Ovary (tissue), 9 donors: ENCODE data around the gene PLXNA4. TPM values are rescaled to one million over a fixed set of nuclear protein-coding genes. Genes with fewer than 3 reads are reported as not detected.

Experiments used
- DNase-seq, 5 donors: peaks; one replicate each; pipeline ENCODE4 v3.0.0-alpha.2; 2019 to 2020
- H3K27ac ChIP-seq, 2 donors: fragments of 200-600 bp; one replicate each; pipeline versions ENCODE4 v1.5.1 to v1.8.0; 2019 to 2022
- H3K27me3 ChIP-seq: fragments of 200-600 bp; one replicate; pipeline ENCODE4 v1.8.0; 2022
- H3K36me3 ChIP-seq: fragments of 200-600 bp; sonication (generic); one replicate; pipeline ENCODE4 v1.5.1; 2019
- H3K4me1 ChIP-seq: one replicate; pipeline ENCODE4 v1.8.1; 2013; ENCODE audit warnings: mild to moderate bottlenecking, moderate library complexity; ENCODE audit not compliant: insufficient read depth
- H3K4me3 ChIP-seq: fragments of 200-600 bp; sonication (generic); one replicate; pipeline ENCODE4 v1.5.1; 2017
- H3K9me3 ChIP-seq, 2 donors: fragments of 200-600 bp in 1 of 2; sonication (generic) in 1 of 2; one replicate each; pipeline versions ENCODE4 v1.5.1 to v1.8.1; 2013 to 2019; ENCODE audit warnings: mild to moderate bottlenecking in 1 of 2, moderate library complexity in 1 of 2
- EP300 ChIP-seq: sonication (generic); formaldehyde crosslinking; IDR thresholded peaks from one replicate; pipeline ENCODE4 v1.6.1; 2017; ENCODE audit warnings: antibody characterized with exemption
- POLR2A ChIP-seq: fragments of 450-650 bp; IDR thresholded peaks from one replicate; pipeline ENCODE4 v1.6.1; 2017; ENCODE audit warnings: antibody characterized with exemption, mild to moderate bottlenecking, moderate library complexity
- WGBS, 3 donors: extraction: QIAGEN DNeasy Blood & Tissue Kit in 1 of 3; methylation state at CpG; one replicate each; pipeline versions ENCODE4 v1.1.5 to v1.1.7; 2013 to 2017; 5-methylcytosine and 5-hydroxymethylcytosine counted together
- intact Hi-C, 4 donors: fragments of 100-400 bp; cut with DNase I; formaldehyde crosslinking; loops; one replicate each; pipeline versions ENCODE4 v1.11.0 to v1.15.1; 2022 to 2023
- polyA plus RNA-seq, 2 donors: library from polyadenylated mRNA; stranded (reverse); fragments of 200-250 nt in 1 of 2; fragments of 350-450 nt in 1 of 2; fragmentation: Illumina TruSeq in 1 of 2; extraction: RNeasy Lipid Tissue Mini Kit (QIAGEN cat#74804) in 1 of 2; gene quantifications; one replicate each; pipeline ENCODE4 v1.2.3, GENCODE V29; 2013 to 2014
- total RNA-seq, 7 donors: library from RNA; depleted of rRNA in 2 of 7; stranded (reverse); fragments of >200 nt in 2 of 7; fragmentation: NEBNext Ultra II Directional in 3 of 7; extraction: Animal tissue kit (Norgen Biotek cat#: 25700) in 3 of 7; gene quantifications; one replicate each; pipeline versions ENCODE4 v1.1.0 to v1.2.4, GENCODE V29; 2016 to 2023
- TF ChIP-seq, protein P1 (sequence below), 3 donors: fragments of 450-650 bp in 2 of 3; fragments of 200-600 bp in 1 of 3; IDR thresholded peaks; one replicate each; pipeline versions ENCODE4 v1.5.1 to v1.8.0; 2016 to 2022; ENCODE audit warnings: antibody characterized with exemption in 3 of 3, mild to moderate bottlenecking in 1 of 3
- donor health status: DM: no; HTN: no; CAD: no; lungs with moderate emphysema.
- donor health status: DM: no; HTN: no; CAD: no.
- donor health status: Bipolar disorder and iron deficiency.
- donor health status: DM: yes; HTN: yes; CAD: no.
- donor health status: DM: no; HTN: no; CAD: no.
- donor health status: DM: yes; HTN: yes; CAD: no.

The PLXNA4 gene
- total and polyA plus RNA-seq, 9 donors = 5.1 to 39.9 (median 11.4) TPM

DNA sequence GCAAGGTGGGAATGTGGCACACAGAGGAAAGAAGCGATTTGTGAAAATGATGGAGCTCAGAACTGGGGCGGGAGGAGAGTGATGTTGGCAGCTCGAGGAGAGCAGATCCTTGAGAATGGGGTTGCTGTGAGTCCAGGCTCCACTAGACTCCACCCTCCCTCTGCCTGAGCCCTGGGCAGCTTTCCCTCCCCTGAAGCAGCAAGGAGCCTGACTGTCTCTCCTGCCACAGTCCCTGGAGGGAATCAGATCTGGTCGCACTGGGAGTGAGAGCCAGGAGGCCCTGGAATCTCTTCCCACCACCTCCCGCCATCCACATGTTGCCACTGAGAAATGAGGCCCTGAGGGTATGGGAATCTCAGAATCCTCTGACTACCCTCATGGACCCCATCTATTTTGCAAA is 362.7 kb downstream of the PLXNA4 start:
- no peaks in the 10 kb centered on the region for H3K27me3 ChIP-seq
- WGBS, 3 donors = 80 to 91% (median 86%) methylated on average over 5 of the region's 5 CpGs
- intact Hi-C loops = no loop called here
- no peaks in the 10 kb centered on the region for H3K36me3 ChIP-seq
- no peak overlapping the region for H3K27ac ChIP-seq
- H3K4me3 ChIP-seq = no peak overlapping the region
- no peak for DNase-seq
- H3K4me1 ChIP-seq = no peaks in the 10 kb centered on the region
- no peaks in the 10 kb centered on the region for H3K9me3 ChIP-seq
- TF ChIP-seq POLR2A (no peak), EP300 (no peak)
- TF ChIP-seq, protein P1, sequence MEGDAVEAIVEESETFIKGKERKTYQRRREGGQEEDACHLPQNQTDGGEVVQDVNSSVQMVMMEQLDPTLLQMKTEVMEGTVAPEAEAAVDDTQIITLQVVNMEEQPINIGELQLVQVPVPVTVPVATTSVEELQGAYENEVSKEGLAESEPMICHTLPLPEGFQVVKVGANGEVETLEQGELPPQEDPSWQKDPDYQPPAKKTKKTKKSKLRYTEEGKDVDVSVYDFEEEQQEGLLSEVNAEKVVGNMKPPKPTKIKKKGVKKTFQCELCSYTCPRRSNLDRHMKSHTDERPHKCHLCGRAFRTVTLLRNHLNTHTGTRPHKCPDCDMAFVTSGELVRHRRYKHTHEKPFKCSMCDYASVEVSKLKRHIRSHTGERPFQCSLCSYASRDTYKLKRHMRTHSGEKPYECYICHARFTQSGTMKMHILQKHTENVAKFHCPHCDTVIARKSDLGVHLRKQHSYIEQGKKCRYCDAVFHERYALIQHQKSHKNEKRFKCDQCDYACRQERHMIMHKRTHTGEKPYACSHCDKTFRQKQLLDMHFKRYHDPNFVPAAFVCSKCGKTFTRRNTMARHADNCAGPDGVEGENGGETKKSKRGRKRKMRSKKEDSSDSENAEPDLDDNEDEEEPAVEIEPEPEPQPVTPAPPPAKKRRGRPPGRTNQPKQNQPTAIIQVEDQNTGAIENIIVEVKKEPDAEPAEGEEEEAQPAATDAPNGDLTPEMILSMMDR (IDR thresholded peaks at IDR 0.05) = no peak

DNA sequence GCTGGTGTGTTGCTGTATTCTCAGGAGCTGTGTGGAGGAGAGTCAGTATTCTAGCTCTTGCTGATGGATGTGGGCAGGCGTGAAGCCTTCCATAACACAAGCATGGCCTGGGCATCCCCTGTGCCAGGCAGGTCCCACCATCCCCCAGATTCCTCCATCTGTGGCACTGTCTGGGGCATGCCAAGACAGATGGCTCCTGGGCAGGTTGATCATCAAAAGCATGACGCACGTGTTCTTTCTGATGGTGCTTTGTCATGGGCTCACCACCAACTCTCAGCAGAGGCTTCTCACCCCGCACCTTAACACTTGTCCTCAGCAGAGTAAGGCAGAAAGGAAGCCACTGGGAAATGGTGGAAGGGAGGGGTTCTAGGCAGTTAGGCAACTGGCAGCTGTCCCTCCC is 364.3 kb downstream of the PLXNA4 start:
- Histone ChIP-seq H3K9me3 (no peaks in the 10 kb centered on the region), H3K4me3 (no peak overlapping the region), H3K27me3 (no peaks in the 10 kb centered on the region), H3K27ac (no peak overlapping the region), H3K36me3 (no peaks in the 10 kb centered on the region), H3K4me1 (no peaks in the 10 kb centered on the region)
- WGBS, 3 donors = 91 to 100% (median 94%) methylated on average over 4 of the region's 4 CpGs
- TF ChIP-seq EP300 = no peak
- TF ChIP-seq, protein P1 (IDR thresholded peaks at IDR 0.05) = no peak
- TF ChIP-seq POLR2A = no peak
- intact Hi-C loops = no loop called here
- no peak for DNase-seq

DNA sequence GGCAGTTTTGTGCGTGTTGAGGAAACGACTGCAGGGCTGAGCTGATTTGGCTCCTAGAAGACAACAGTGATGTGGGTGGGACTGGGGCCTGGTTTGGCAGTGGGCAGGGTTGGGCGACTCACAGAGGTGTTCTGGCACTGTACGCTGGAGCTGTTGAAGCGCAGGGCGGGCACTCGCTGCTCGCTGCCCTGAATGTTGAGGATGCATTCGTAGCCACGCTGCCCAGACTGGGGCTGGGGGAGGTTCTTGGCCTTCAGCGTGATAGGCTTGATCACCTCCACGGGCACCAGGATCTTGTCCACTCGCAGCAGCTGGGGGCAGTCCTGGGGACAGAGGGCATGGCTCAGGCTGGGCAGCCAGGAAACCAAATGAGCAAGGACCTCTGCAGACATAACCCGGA is 365.4 kb downstream of the PLXNA4 start:
- TF ChIP-seq, protein P1 (IDR thresholded peaks at IDR 0.05) = no peak
- TF ChIP-seq EP300 (no peak), POLR2A (no peak)
- Histone ChIP-seq H3K4me1 (no peaks in the 10 kb centered on the region), H3K36me3 (no peaks in the 10 kb centered on the region), H3K27ac (no peak overlapping the region), H3K4me3 (no peak overlapping the region), H3K27me3 (no peaks in the 10 kb centered on the region), H3K9me3 (no peaks in the 10 kb centered on the region)
- intact Hi-C loops = no loop called here
- no peak for DNase-seq
- 92 to 97% (median 95%) methylated on average over 14 of the region's 14 CpGs for WGBS, 3 donors

- H3K4me1 ChIP-seq = no peaks in the 10 kb centered on the region
- no peaks in the 10 kb centered on the region for H3K36me3 ChIP-seq
- WGBS, 3 donors = 88 to 95% (median 93%) methylated on average over 2 of the region's 2 CpGs
- DNase-seq = no peak
- no peak overlapping the region for H3K27ac ChIP-seq
- no peak overlapping the region for H3K4me3 ChIP-seq
- no peak for TF ChIP-seq POLR2A
- intact Hi-C loops = no loop called here
- H3K9me3 ChIP-seq = no peaks in the 10 kb centered on the region
- no peaks in the 10 kb centered on the region for H3K27me3 ChIP-seq
Observed at GRCh38 chr7:132207782-132208181, 368.5 kb downstream of the PLXNA4 start.

DNA sequence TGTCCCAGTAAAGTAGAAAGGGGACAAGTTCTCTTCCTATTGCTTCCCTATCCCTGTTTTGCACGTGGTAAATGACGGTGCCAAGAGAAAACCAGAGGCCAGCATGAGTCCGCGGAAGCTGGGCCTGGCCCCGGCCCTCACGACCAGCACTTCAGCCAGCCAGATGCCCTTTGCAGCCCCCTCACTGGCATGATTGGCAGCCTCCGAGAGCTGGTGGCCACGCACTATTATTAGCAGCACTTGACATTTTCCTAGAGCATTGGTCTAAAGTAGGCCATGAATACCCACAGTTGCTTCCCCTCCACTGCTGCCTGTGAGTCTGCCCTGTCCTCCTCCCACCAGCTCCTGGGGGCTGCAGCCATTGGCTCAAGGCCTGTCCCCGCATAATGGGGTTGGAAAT is 369.1 kb downstream of the PLXNA4 start:
- Histone ChIP-seq H3K9me3 (no peaks in the 10 kb centered on the region), H3K27me3 (no peaks in the 10 kb centered on the region), H3K27ac (no peak overlapping the region), H3K4me3 (no peak overlapping the region), H3K36me3 (no peaks in the 10 kb centered on the region), H3K4me1 (no peaks in the 10 kb centered on the region)
- 82 to 89% (median 84%) methylated on average over 9 of the region's 9 CpGs for WGBS, 3 donors
- intact Hi-C loops = no loop called here
- no peak for DNase-seq
- TF ChIP-seq, protein P1 (IDR thresholded peaks at IDR 0.05) = no peak
- TF ChIP-seq EP300 = no peak
- no peak for TF ChIP-seq POLR2A
